Right lobe of liver (tissue), 4 donors: ENCODE data around the gene NFIA.

Experiments used
- CTCF ChIP-seq, 4 donors: fragments of 200-600 bp in 3 of 4; fragments of 450-650 bp in 1 of 4; IDR thresholded peaks; one replicate each; pipeline versions ENCODE4 v1.5.1 to v1.8.0; 2016 to 2022; ENCODE audit warnings: antibody characterized with exemption in 4 of 4, mild to moderate bottlenecking in 2 of 4
- POLR2A ChIP-seq: fragments of 450-650 bp; IDR thresholded peaks from one replicate; pipeline ENCODE4 v1.6.1; 2017; ENCODE audit warnings: antibody characterized with exemption, mild to moderate bottlenecking
- donor health status: DM: no; HTN: no; CAD: no.
- donor health status: DM: no; HTN: no; CAD: no.
- donor health status: DM: no; HTN: yes; CAD: no.

DNA sequence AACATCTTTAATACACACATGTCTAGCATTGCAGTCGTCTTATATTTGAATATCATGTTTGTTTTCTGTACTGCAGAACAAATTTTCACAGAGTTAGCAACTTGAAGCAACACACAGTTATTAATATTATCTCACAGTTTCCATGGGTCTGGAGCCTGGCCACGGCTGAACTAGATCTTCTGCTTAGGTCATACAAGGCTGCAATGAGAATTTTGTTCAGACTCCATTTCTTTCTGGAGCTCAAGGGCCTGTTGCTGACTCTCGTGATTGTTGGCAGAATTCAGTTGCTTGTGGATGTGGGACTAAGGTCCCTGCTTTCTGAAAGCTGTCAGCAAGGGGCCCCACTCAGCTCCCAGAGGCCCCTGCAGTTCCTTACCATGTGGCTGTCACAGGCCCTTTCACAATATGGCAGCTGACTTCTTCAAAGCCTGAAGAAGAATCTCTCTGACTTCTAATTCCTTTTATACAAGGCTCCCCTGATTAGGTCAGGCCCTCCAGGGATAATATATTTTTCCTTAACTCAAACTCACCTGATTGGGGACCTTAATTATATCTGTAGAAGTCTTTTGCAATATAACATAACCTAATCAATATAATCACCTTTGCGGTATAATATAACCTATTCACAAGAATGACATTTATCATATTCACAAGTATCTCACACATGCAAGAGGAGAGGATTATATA, 296.3 kb downstream of the NFIA start:
- TF ChIP-seq CTCF (IDR thresholded peaks at IDR 0.05) (no peak), POLR2A (no peak)
